HG03135 (cell line): ENCODE results near the gene CCDC73.
"Not testable (repeated sequence)": the region's sequence is repeated elsewhere in the genome, so short reads cannot be mapped to it uniquely, and the experiment has no call there.

ENCODE experiments used
- ATAC-seq: cut with Tn5 transposase; IDR thresholded peaks from one replicate; pipeline ENCODE4 v1.9.1; 2021; ENCODE audit warnings: mild to moderate bottlenecking, moderate library complexity; ENCODE audit not compliant: unreplicated experiment

Gene CCDC73

GRCh38 chr11:32597921-32598320, 196.5 kb downstream of the CCDC73 start:
- no peak for ATAC-seq

GRCh38 chr11:32596114-32596513, 198.3 kb downstream of the CCDC73 start:
- not testable (repeated sequence) for ATAC-seq

- ATAC-seq = no peak
Observed at GRCh38 chr11:32594272-32594671, 200.2 kb downstream of the CCDC73 start.

- ATAC-seq = no peak
Observed at GRCh38 chr11:32586576-32587190, 207.8 kb downstream of the CCDC73 start.

GRCh38 chr11:32584921-32585320, 209.5 kb downstream of the CCDC73 start:
- ATAC-seq = no peak

GRCh38 chr11:32583459-32584271, 210.8 kb downstream of the CCDC73 start, which contains the start of gene EIF3M:
Gene EIF3M (plus strand): TSS chr11:32583831. CDS start chr11:32583888, 57 bp downstream.
- ATAC-seq = peak; percentile 97

GRCh38 chr11:32581556-32581955, 212.9 kb downstream of the CCDC73 start:
- ATAC-seq = no peak

GRCh38 chr11:32580967-32581366, 213.5 kb downstream of the CCDC73 start:
- ATAC-seq = no peak

- no peak for ATAC-seq
Observed at GRCh38 chr11:32576456-32576855, 218.0 kb downstream of the CCDC73 start.

GRCh38 chr11:32575070-32575469, 219.4 kb downstream of the CCDC73 start:
- no peak for ATAC-seq

GRCh38 chr11:32574421-32574820, 220.0 kb downstream of the CCDC73 start:
- no peak for ATAC-seq

- ATAC-seq = no peak
Observed at GRCh38 chr11:32573228-32573627, 221.2 kb downstream of the CCDC73 start.

- no peak for ATAC-seq
Observed at GRCh38 chr11:32571039-32571438, 223.4 kb downstream of the CCDC73 start.

- ATAC-seq = no peak
Observed at GRCh38 chr11:32569313-32569881, 225.1 kb downstream of the CCDC73 start.

- no peak for ATAC-seq
Observed at GRCh38 chr11:32567154-32567553, 227.3 kb downstream of the CCDC73 start.

- no peak for ATAC-seq
Observed at GRCh38 chr11:32566517-32566916, 227.9 kb downstream of the CCDC73 start.

GRCh38 chr11:32563600-32563959, 230.9 kb downstream of the CCDC73 start:
- ATAC-seq = no peak

- no peak for ATAC-seq
Observed at GRCh38 chr11:32562839-32563599, 231.4 kb downstream of the CCDC73 start.

GRCh38 chr11:32561835-32562234, 232.6 kb downstream of the CCDC73 start:
- no peak for ATAC-seq

GRCh38 chr11:32555895-32556294, 238.6 kb downstream of the CCDC73 start:
- ATAC-seq = no peak

- no peak for ATAC-seq
Observed at GRCh38 chr11:32555091-32555490, 239.4 kb downstream of the CCDC73 start.
